ENCODE measurements around the gene RHOG. TPM values are rescaled to one million over a fixed set of nuclear protein-coding genes. Genes with fewer than 3 reads are reported as not detected.

RHOG gene
- polyA plus RNA-seq, 1 donor from 2014 or later: not detected

DNA sequence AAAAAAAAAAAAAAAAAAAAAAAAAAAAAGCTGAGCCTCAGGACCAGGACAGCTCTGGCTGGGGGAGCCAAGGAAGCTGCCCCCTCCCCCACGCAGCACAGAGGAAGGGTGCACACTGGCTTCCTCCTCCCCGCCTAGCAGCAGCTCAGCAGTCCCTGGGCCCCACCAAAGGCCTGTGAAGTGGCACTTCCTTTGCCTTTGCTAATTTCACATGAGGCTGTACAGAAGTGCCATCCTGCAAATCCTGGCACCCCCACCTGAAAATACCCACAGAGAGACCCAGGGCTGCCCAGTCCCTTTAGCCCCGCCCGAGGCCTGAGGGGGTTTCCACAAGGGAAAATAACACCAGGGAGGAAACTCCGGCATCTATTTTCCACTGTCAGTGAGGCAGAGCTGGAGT lies 3.9 kb downstream of the RHOG start:
- no peaks in the 10 kb centered on the region for H3K79me2 ChIP-seq (replicated peaks; ENCODE audit: insufficient read depth, low read length)
- H3K27me3 ChIP-seq (ENCODE audit: insufficient read depth, low read depth, low read length): no peaks in the 10 kb centered on the region
- no peaks in the 10 kb centered on the region for H3K9me3 ChIP-seq (ENCODE audit: low read length)
- H4K20me1 ChIP-seq (ENCODE audit: insufficient read depth): no peaks in the 10 kb centered on the region
- TF ChIP-seq SMC3 (conservative IDR thresholded peaks at IDR 0.05; ENCODE audit: poor library complexity): no peak
- TF ChIP-seq MXI1 (conservative IDR thresholded peaks at IDR 0.05; ENCODE audit: poor library complexity, severe bottlenecking): no peak
- TF ChIP-seq, protein P1, sequence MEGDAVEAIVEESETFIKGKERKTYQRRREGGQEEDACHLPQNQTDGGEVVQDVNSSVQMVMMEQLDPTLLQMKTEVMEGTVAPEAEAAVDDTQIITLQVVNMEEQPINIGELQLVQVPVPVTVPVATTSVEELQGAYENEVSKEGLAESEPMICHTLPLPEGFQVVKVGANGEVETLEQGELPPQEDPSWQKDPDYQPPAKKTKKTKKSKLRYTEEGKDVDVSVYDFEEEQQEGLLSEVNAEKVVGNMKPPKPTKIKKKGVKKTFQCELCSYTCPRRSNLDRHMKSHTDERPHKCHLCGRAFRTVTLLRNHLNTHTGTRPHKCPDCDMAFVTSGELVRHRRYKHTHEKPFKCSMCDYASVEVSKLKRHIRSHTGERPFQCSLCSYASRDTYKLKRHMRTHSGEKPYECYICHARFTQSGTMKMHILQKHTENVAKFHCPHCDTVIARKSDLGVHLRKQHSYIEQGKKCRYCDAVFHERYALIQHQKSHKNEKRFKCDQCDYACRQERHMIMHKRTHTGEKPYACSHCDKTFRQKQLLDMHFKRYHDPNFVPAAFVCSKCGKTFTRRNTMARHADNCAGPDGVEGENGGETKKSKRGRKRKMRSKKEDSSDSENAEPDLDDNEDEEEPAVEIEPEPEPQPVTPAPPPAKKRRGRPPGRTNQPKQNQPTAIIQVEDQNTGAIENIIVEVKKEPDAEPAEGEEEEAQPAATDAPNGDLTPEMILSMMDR (IDR thresholded peaks at IDR 0.05; ENCODE audit: poor library complexity, severe bottlenecking): no peak
- TF ChIP-seq TAF1 (IDR thresholded peaks at IDR 0.05; ENCODE audit: low read depth): no peak
- no peak for TF ChIP-seq RAD21 (conservative IDR thresholded peaks at IDR 0.05)
- no peak for TF ChIP-seq EP300 (conservative IDR thresholded peaks at IDR 0.05; ENCODE audit: poor library complexity, severe bottlenecking)
- TF ChIP-seq POLR2AphosphoS5 (IDR thresholded peaks at IDR 0.05): no peak
- no peak for TF ChIP-seq EZH2 (IDR thresholded peaks at IDR 0.05; ENCODE audit: borderline replicate concordance, insufficient read depth, low read length, poor library complexity, severe bottlenecking)
- TF ChIP-seq, protein P2, sequence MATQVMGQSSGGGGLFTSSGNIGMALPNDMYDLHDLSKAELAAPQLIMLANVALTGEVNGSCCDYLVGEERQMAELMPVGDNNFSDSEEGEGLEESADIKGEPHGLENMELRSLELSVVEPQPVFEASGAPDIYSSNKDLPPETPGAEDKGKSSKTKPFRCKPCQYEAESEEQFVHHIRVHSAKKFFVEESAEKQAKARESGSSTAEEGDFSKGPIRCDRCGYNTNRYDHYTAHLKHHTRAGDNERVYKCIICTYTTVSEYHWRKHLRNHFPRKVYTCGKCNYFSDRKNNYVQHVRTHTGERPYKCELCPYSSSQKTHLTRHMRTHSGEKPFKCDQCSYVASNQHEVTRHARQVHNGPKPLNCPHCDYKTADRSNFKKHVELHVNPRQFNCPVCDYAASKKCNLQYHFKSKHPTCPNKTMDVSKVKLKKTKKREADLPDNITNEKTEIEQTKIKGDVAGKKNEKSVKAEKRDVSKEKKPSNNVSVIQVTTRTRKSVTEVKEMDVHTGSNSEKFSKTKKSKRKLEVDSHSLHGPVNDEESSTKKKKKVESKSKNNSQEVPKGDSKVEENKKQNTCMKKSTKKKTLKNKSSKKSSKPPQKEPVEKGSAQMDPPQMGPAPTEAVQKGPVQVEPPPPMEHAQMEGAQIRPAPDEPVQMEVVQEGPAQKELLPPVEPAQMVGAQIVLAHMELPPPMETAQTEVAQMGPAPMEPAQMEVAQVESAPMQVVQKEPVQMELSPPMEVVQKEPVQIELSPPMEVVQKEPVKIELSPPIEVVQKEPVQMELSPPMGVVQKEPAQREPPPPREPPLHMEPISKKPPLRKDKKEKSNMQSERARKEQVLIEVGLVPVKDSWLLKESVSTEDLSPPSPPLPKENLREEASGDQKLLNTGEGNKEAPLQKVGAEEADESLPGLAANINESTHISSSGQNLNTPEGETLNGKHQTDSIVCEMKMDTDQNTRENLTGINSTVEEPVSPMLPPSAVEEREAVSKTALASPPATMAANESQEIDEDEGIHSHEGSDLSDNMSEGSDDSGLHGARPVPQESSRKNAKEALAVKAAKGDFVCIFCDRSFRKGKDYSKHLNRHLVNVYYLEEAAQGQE (IDR thresholded peaks at IDR 0.05; ENCODE audit: borderline replicate concordance): no peak
- no peaks in the 10 kb centered on the region for H3K36me3 ChIP-seq (ENCODE audit: insufficient read depth, low read length)
- no peak overlapping the region for H3K4me3 ChIP-seq (ENCODE audit: low read length)
- no peak overlapping the region for H3K27ac ChIP-seq (ENCODE audit: low read length)
- H3F3A ChIP-seq (ENCODE audit: insufficient read depth, low read length, poor library complexity, severe bottlenecking): no peaks in the 10 kb centered on the region
- no peaks in the 10 kb centered on the region for H3K9me2 ChIP-seq (ENCODE audit: insufficient read depth, low read length)
- H2AFZ ChIP-seq (ENCODE audit: low read depth, low read length): no peak overlapping the region
- no peak overlapping the region for H3K4me2 ChIP-seq (ENCODE audit: low read length)
- no peak overlapping the region for H3K9ac ChIP-seq (ENCODE audit: low read length)

DNA sequence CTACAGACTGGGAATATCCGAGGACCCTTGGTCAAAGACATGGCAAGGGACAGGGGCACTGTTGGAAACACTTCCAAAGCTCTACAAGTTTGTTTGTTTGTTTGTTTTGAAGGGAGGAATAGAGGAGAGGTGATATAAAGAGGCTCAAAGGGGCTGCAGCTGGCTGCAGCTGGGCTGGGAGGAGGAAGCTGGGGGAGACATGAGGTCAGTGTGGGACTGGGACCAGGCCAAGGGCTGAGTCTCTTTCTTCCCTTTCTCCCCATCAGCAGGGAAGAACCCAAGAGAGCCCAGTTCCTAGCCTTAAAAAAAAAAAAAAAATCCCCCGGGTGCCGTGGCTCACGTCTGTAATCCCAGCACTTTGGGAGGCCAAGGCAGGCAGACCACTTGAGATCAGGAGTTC lies 5.0 kb downstream of the RHOG start:
- Histone ChIP-seq H3K79me2 (replicated peaks; ENCODE audit: insufficient read depth, low read length) (no peaks in the 10 kb centered on the region), H3F3A (ENCODE audit: insufficient read depth, low read length, poor library complexity, severe bottlenecking) (no peaks in the 10 kb centered on the region), H3K27me3 (ENCODE audit: insufficient read depth, low read depth, low read length) (no peaks in the 10 kb centered on the region), H3K9me3 (ENCODE audit: low read length) (no peaks in the 10 kb centered on the region), H3K4me2 (ENCODE audit: low read length) (no peak overlapping the region), H3K9me2 (ENCODE audit: insufficient read depth, low read length) (no peaks in the 10 kb centered on the region), H3K9ac (ENCODE audit: low read length) (no peak overlapping the region), H4K20me1 (ENCODE audit: insufficient read depth) (no peaks in the 10 kb centered on the region), H3K27ac (ENCODE audit: low read length) (no peak overlapping the region), H2AFZ (ENCODE audit: low read depth, low read length) (no peak overlapping the region), H3K4me3 (ENCODE audit: low read length) (no peak overlapping the region), H3K36me3 (ENCODE audit: insufficient read depth, low read length) (no peaks in the 10 kb centered on the region)
- no peak for TF ChIP-seq SMC3 (conservative IDR thresholded peaks at IDR 0.05; ENCODE audit: poor library complexity)
- TF ChIP-seq RAD21 (conservative IDR thresholded peaks at IDR 0.05): no peak
- TF ChIP-seq, protein P1 (IDR thresholded peaks at IDR 0.05; ENCODE audit: poor library complexity, severe bottlenecking): no peak
- TF ChIP-seq POLR2AphosphoS5 (IDR thresholded peaks at IDR 0.05): no peak
- TF ChIP-seq EZH2 (IDR thresholded peaks at IDR 0.05; ENCODE audit: borderline replicate concordance, insufficient read depth, low read length, poor library complexity, severe bottlenecking): no peak
- TF ChIP-seq, protein P2 (IDR thresholded peaks at IDR 0.05; ENCODE audit: borderline replicate concordance): no peak
- TF ChIP-seq TAF1 (IDR thresholded peaks at IDR 0.05; ENCODE audit: low read depth): no peak
- TF ChIP-seq EP300 (conservative IDR thresholded peaks at IDR 0.05; ENCODE audit: poor library complexity, severe bottlenecking): no peak
